ENCODE results near the gene KIAA1671.

DNA sequence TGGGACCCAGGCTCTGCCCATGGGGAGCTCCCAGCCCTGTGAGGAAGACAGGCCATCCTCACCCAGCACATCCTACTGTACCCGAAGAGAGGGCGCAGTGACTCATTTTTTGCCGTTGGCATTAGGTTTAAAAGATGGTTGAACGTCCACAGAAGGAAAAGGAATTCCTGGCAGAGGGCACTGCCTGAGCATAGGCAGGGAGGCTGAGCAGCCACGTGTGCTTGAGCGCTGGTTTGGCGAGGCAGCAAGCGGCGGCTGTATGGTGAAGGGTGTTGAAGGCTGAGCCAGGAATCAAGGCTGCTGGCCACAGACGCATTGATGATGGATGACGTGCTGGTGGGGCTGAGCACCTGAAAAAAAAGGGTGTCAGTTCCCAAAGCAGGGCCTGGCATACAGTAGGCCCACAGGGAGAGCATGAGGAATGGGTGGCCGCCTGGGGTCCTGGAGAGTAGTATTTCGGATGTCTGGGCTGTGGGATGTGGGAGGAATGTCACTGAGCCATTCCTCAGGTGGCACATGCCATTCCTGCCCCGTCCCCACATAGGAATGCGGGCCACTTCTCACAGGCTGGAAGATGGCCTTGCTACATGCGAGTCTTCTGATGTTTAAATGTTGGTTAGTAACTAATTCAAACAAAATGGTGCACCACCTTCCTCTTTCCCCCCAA is 112.5 kb downstream of the KIAA1671 start:
- TF ChIP-seq, protein P1, sequence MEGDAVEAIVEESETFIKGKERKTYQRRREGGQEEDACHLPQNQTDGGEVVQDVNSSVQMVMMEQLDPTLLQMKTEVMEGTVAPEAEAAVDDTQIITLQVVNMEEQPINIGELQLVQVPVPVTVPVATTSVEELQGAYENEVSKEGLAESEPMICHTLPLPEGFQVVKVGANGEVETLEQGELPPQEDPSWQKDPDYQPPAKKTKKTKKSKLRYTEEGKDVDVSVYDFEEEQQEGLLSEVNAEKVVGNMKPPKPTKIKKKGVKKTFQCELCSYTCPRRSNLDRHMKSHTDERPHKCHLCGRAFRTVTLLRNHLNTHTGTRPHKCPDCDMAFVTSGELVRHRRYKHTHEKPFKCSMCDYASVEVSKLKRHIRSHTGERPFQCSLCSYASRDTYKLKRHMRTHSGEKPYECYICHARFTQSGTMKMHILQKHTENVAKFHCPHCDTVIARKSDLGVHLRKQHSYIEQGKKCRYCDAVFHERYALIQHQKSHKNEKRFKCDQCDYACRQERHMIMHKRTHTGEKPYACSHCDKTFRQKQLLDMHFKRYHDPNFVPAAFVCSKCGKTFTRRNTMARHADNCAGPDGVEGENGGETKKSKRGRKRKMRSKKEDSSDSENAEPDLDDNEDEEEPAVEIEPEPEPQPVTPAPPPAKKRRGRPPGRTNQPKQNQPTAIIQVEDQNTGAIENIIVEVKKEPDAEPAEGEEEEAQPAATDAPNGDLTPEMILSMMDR (IDR thresholded peaks at IDR 0.05 in 4 of 5, conservative IDR thresholded peaks at IDR 0.05 in 1 of 5), result no peak
- TF ChIP-seq POLR2A (IDR thresholded peaks at IDR 0.05), result no peak
